NB4 (cell line): Measurements from ENCODE around the gene AP2M1.

ENCODE experiments used
- DNase-seq: peaks from one replicate; pipeline ENCODE4 v3.0.0; 2010; ENCODE audit warnings: low read depth
- H3K4me3 ChIP-seq: one replicate; pipeline ENCODE4 v1.5.1; 2011; ENCODE audit warnings: mild to moderate bottlenecking, low read depth, low read length, moderate library complexity
- CTCF ChIP-seq: IDR thresholded peaks from one replicate; pipeline ENCODE4 v1.5.1; 2012; ENCODE audit warnings: low read depth, low read length
- MAX ChIP-seq: IDR thresholded peaks from 2 replicates; pipeline ENCODE4 v1.6.1; 2011; ENCODE audit warnings: low read depth, low read length
- MYC ChIP-seq: IDR thresholded peaks from 2 replicates; pipeline ENCODE4 v1.6.1; 2011; ENCODE audit warnings: low read depth, low read length
- POLR2A ChIP-seq: IDR thresholded peaks from 2 replicates; pipeline ENCODE4 v1.6.1; 2011; ENCODE audit warnings: mild to moderate bottlenecking; ENCODE audit not compliant: insufficient read length; ENCODE audit errors: extremely low read depth

The AP2M1 gene

GRCh38 chr3:184228376-184229137 is 53.9 kb downstream of the AP2M1 start:
- TF ChIP-seq MAX (no peak), MYC (no peak), POLR2A (no peak), CTCF (no peak)
- H3K4me3 ChIP-seq, result no peak overlapping the region
- no peak for DNase-seq

DNA sequence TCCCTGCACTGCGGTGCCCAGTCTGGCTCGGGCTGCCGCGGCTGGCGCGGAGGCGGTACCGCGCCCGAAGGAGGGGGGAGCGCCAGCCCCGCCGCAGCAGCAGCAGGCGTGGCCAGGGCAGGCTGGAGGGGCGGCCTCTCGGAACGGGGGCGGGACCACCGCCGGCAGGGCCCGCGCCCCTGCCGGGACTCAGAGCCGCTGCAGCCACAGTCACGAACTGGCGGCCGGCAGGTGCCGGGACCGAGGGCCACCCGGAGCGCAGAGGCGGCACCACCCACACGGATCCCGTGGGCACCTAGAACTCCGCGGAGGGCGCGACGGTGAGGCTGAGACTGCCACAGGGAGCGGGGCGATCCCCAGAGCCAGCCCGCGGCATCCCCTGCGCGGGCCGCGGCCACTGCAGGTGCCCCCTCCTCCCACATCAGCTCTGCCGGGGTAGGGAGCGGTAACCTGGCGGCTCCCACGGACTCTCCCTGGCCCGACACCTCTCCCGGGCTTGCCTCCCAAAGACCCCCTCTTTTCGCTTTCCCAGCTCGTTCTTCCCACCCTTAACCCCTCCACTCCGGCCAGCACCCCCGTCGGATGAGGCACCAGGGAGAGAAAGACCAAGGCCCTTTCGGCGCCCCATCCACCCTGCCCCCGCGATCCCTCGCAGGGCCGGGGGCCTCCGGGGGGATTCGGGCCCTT is 54.9 kb downstream of the AP2M1 start, which contains the start of gene VWA5B2:
Gene VWA5B2 (plus strand): TSS at position 192 of the 687 bp plus-strand sequence. CDS start 944 bp downstream, outside the sequence.
- no peak for TF ChIP-seq POLR2A
- TF ChIP-seq CTCF, result no peak
- no peak for TF ChIP-seq MYC
- no peak for TF ChIP-seq MAX
- no peak within 1 kb of the TSS for H3K4me3 ChIP-seq
- DNase-seq, result peak; percentile 63

GRCh38 chr3:184230081-184230602 is 55.5 kb downstream of the AP2M1 start:
- TF ChIP-seq MYC (no peak), MAX (no peak), POLR2A (no peak), CTCF (no peak)
- no peak for DNase-seq
- H3K4me3 ChIP-seq, result no peak overlapping the region

- H3K4me3 ChIP-seq, result no peak overlapping the region
- DNase-seq, result no peak
- TF ChIP-seq MYC (no peak), CTCF (no peak), MAX (no peak), POLR2A (no peak)
Observed at GRCh38 chr3:184230603-184231528, 56.2 kb downstream of the AP2M1 start.

GRCh38 chr3:184231671-184232070 is 57.0 kb downstream of the AP2M1 start:
- no peak for TF ChIP-seq CTCF
- TF ChIP-seq POLR2A, result no peak
- no peak for TF ChIP-seq MYC
- TF ChIP-seq MAX, result no peak
- no peak for DNase-seq
- no peak overlapping the region for H3K4me3 ChIP-seq
